ENCODE measurements around the gene RFX4. TPM values are rescaled to one million over a fixed set of nuclear protein-coding genes. Genes with fewer than 3 reads are reported as not detected.

The RFX4 gene
- total and polyA plus RNA-seq, 10 of the 15 experiments (the other 5 are each of a cell fraction or from before 2014, with no cell fraction given): 0.02 to 0.23 TPM; not detected in 8

DNA sequence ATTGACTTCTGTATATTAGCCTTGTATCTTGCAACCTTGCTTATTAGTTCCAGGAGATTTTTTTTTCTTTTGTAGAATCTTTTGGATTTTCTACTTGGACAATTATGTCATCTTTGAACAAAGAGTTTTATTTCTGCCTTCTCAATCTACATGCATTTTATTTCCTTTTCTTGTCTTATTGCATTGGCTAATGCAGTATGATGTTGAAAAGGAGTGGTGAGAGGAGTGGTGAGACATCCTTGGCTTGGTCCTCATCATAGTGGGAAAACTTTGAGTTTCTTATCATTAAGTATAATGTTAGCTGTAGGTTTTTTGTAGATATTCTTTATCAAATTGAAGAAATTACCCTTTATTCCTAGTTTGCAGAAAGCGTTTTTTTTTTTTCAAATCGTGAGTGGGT is 80.6 kb downstream of the RFX4 start:
- Histone ChIP-seq H4K20me1 (ENCODE audit: control insufficient read depth, insufficient read depth) (no peaks in the 10 kb centered on the region), H3K4me1 (ENCODE audit: control insufficient read depth, insufficient read depth, low read length) (no peaks in the 10 kb centered on the region), H2AFZ (ENCODE audit: control insufficient read depth, low read depth, low read length) (no peak overlapping the region), H3K4me2 (ENCODE audit: control insufficient read depth, insufficient read depth) (no peak overlapping the region), H3K79me2 (ENCODE audit: control insufficient read depth, insufficient read depth, low read length) (no peaks in the 10 kb centered on the region), H3K36me3 (ENCODE audit: control insufficient read depth in 2 of 2, insufficient read depth in 2 of 2, low read length in 1 of 2) (no peaks in the 10 kb centered on the region), H3K27ac (ENCODE audit: control insufficient read depth, insufficient read depth) (no peak overlapping the region), H3K4me3 (no peak overlapping the region), H3K27me3 (replicated peaks in 1 of 2; ENCODE audit: control insufficient read depth in 2 of 2, insufficient read depth in 2 of 2, low read length in 1 of 2) (no peaks in the 10 kb centered on the region), H3K9ac (ENCODE audit: control insufficient read depth, insufficient read depth, low read length) (no peak overlapping the region), H3K9me3 (replicated peaks; ENCODE audit: control insufficient read depth, insufficient read depth, low read length) (no peaks in the 10 kb centered on the region; the same call in 2 of the 3 replicates)
- WGBS (ENCODE audit: insufficient coverage, insufficient replicate concordance, low lambda C conversion rate, missing lambda C conversion rate): 6% methylated on average over 2 of the region's 2 CpGs
- intact Hi-C loops (cut with micrococcal nuclease; ENCODE audit: unreplicated experiment): no loop called here
- ChIA-PET SMC1A (ENCODE audit: uncharacterized antibody, unreplicated experiment) (no interaction called here), CTCF (no interaction called here), POLR2A (no interaction called here), RAD21 (ENCODE audit: unreplicated experiment) (no interaction called here)
- ATAC-seq: no peak
- no peak for DNase-seq (ENCODE audit: low read depth, low spot score)
- FAIRE-seq: no peak
- no TSS peak for BruUV-seq (replicated peaks)
- in situ Hi-C loops (cut with MboI): no loop called here
- TF ChIP-seq, protein P1, sequence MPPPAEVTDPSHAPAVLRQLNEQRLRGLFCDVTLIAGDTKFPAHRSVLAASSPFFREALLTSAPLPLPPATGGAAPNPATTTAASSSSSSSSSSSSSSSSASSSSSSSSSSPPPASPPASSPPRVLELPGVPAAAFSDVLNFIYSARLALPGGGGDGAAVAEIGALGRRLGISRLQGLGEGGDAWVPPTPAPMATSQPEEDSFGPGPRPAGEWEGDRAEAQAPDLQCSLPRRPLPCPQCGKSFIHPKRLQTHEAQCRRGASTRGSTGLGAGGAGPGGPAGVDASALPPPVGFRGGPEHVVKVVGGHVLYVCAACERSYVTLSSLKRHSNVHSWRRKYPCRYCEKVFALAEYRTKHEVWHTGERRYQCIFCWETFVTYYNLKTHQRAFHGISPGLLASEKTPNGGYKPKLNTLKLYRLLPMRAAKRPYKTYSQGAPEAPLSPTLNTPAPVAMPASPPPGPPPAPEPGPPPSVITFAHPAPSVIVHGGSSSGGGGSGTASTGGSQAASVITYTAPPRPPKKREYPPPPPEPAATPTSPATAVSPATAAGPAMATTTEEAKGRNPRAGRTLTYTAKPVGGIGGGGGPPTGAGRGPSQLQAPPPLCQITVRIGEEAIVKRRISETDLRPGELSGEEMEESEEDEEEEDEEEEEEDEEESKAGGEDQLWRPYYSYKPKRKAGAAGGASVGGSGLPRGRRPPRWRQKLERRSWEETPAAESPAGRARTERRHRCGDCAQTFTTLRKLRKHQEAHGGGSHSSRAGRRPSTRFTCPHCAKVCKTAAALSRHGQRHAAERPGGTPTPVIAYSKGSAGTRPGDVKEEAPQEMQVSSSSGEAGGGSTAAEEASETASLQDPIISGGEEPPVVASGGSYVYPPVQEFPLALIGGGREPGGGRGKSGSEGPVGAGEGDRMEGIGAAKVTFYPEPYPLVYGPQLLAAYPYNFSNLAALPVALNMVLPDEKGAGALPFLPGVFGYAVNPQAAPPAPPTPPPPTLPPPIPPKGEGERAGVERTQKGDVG (CRISPR knock-in tag; IDR thresholded peaks at IDR 0.05): no peak
- no peak for TF ChIP-seq IKZF2 (IDR thresholded peaks at IDR 0.05)
- TF ChIP-seq MXI1 (IDR thresholded peaks at IDR 0.05; ENCODE audit: low read depth, low read length): no peak
- no peak for TF ChIP-seq TCF7 (IDR thresholded peaks at IDR 0.05; ENCODE audit: borderline replicate concordance)
- TF ChIP-seq ZNF384 (IDR thresholded peaks at IDR 0.05; ENCODE audit: borderline replicate concordance, low read depth, low read length): no peak
- TF ChIP-seq BCL11A (IDR thresholded peaks at IDR 0.05; ENCODE audit: low read depth, low read length): no peak
- no peak for TF ChIP-seq ZNF622 (IDR thresholded peaks at IDR 0.05)
- no peak for TF ChIP-seq LARP7 (IDR thresholded peaks at IDR 0.05)
- TF ChIP-seq, protein P2, sequence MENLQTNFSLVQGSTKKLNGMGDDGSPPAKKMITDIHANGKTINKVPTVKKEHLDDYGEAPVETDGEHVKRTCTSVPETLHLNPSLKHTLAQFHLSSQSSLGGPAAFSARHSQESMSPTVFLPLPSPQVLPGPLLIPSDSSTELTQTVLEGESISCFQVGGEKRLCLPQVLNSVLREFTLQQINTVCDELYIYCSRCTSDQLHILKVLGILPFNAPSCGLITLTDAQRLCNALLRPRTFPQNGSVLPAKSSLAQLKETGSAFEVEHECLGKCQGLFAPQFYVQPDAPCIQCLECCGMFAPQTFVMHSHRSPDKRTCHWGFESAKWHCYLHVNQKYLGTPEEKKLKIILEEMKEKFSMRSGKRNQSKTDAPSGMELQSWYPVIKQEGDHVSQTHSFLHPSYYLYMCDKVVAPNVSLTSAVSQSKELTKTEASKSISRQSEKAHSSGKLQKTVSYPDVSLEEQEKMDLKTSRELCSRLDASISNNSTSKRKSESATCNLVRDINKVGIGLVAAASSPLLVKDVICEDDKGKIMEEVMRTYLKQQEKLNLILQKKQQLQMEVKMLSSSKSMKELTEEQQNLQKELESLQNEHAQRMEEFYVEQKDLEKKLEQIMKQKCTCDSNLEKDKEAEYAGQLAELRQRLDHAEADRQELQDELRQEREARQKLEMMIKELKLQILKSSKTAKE (IDR thresholded peaks at IDR 0.05; ENCODE audit: low read depth, poor library complexity, severe bottlenecking): no peak
- TF ChIP-seq, protein P3, sequence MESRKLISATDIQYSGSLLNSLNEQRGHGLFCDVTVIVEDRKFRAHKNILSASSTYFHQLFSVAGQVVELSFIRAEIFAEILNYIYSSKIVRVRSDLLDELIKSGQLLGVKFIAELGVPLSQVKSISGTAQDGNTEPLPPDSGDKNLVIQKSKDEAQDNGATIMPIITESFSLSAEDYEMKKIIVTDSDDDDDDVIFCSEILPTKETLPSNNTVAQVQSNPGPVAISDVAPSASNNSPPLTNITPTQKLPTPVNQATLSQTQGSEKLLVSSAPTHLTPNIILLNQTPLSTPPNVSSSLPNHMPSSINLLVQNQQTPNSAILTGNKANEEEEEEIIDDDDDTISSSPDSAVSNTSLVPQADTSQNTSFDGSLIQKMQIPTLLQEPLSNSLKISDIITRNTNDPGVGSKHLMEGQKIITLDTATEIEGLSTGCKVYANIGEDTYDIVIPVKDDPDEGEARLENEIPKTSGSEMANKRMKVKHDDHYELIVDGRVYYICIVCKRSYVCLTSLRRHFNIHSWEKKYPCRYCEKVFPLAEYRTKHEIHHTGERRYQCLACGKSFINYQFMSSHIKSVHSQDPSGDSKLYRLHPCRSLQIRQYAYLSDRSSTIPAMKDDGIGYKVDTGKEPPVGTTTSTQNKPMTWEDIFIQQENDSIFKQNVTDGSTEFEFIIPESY (IDR thresholded peaks at IDR 0.05): no peak
- no peak for TF ChIP-seq MTA2 (IDR thresholded peaks at IDR 0.05; ENCODE audit: low read depth)
- TF ChIP-seq, protein P4, sequence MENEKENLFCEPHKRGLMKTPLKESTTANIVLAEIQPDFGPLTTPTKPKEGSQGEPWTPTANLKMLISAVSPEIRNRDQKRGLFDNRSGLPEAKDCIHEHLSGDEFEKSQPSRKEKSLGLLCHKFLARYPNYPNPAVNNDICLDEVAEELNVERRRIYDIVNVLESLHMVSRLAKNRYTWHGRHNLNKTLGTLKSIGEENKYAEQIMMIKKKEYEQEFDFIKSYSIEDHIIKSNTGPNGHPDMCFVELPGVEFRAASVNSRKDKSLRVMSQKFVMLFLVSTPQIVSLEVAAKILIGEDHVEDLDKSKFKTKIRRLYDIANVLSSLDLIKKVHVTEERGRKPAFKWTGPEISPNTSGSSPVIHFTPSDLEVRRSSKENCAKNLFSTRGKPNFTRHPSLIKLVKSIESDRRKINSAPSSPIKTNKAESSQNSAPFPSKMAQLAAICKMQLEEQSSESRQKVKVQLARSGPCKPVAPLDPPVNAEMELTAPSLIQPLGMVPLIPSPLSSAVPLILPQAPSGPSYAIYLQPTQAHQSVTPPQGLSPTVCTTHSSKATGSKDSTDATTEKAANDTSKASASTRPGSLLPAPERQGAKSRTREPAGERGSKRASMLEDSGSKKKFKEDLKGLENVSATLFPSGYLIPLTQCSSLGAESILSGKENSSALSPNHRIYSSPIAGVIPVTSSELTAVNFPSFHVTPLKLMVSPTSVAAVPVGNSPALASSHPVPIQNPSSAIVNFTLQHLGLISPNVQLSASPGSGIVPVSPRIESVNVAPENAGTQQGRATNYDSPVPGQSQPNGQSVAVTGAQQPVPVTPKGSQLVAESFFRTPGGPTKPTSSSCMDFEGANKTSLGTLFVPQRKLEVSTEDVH (IDR thresholded peaks at IDR 0.05; ENCODE audit: low read depth, partially characterized antibody): no peak
- no peak for TF ChIP-seq ZZZ3 (IDR thresholded peaks at IDR 0.05; ENCODE audit: control insufficient read depth, insufficient read length, low read depth)
- no peak for TF ChIP-seq RFX5 (IDR thresholded peaks at IDR 0.05; ENCODE audit: low read depth, low read length)

Measured in GM12878 (cell line).